HG03095 (cell line): ENCODE results near the gene RNF213.
"Not testable (repeated sequence)": the region's sequence is repeated elsewhere in the genome, so short reads cannot be mapped to it uniquely, and the experiment has no call there.

Experiments
- ATAC-seq: cut with Tn5 transposase; IDR thresholded peaks from one replicate; pipeline ENCODE4 v1.9.1; 2021; ENCODE audit warnings: moderate library complexity; ENCODE audit not compliant: unreplicated experiment

The RNF213 gene

GRCh38 chr17:80385046-80385445, 124.4 kb downstream of the RNF213 start:
- ATAC-seq: no peak

GRCh38 chr17:80386341-80386740, 125.7 kb downstream of the RNF213 start:
- no peak for ATAC-seq

DNA sequence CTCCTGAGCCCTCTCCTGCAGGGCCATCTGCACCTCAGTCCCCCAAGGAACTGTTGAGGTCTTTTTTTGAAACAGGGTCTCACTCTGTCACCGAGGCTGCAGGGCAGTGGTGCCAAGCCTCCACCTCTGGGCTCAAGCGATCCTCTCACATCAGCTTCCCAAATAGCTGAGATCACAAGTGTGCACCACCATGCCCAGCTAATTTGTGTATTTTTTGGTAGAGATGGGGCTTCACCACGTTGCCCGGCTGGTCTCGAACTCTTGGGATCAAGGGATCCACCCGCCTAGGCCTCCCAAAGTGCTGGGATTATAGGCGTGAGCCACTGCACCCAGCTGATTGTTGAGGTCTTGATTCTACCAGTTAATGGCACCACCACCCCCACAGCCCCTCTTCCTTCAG, 126.4 kb downstream of the RNF213 start:
- no peak for ATAC-seq

GRCh38 chr17:80388175-80388574, 127.5 kb downstream of the RNF213 start:
- no peak for ATAC-seq

GRCh38 chr17:80388601-80389000, 127.9 kb downstream of the RNF213 start:
- no peak for ATAC-seq

DNA sequence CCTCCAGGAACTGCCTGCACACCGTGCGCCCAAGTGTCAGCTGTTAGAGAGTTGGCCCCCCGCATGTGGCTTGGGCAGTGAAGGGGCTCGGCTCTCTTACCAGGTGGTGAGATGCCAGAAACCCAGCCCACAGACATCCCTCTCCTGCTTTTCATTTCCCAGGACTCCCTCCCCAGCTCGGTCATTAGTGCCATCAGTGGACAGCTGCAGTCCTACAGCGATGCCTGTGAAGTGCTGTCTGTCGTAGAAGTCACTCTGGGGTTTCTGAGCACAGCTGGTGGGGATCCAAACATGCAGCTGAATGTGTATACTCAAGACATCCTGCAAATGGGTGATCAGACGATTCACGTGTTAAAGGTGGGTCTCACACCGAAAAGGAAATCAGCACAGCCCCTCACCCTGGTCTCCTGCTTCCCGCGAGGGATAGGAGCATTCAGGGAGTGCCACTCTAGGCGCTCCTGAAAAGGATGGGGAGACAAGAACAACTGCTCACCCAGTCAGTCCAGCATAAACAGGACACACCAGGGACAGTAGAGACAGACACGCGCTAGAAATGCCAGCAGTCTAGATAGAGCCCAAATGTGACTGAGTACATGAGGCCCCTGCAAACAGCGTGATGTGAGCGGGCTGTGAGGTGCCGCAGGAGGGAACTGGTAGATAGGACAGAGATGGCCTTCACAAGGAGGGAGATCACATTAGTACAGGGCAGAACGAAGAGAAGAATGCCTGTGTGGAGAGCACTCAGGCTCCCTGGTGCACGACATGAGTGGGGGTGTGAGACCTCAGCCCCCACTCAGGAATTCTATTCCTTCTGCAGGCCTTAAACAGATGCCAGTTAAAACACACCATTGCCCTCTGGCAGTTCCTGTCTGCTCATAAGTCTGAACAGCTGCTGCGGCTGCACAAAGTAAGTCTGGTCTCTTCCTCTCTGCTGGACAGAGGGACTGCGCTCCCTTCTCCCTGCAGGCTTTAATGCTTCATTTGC, 128.7 kb downstream of the RNF213 start:
- ATAC-seq: no peak

GRCh38 chr17:80393241-80393890, 132.7 kb downstream of the RNF213 start:
- ATAC-seq: no peak

- ATAC-seq: no peak
Measured at GRCh38 chr17:80393961-80394360, 133.3 kb downstream of the RNF213 start.

DNA sequence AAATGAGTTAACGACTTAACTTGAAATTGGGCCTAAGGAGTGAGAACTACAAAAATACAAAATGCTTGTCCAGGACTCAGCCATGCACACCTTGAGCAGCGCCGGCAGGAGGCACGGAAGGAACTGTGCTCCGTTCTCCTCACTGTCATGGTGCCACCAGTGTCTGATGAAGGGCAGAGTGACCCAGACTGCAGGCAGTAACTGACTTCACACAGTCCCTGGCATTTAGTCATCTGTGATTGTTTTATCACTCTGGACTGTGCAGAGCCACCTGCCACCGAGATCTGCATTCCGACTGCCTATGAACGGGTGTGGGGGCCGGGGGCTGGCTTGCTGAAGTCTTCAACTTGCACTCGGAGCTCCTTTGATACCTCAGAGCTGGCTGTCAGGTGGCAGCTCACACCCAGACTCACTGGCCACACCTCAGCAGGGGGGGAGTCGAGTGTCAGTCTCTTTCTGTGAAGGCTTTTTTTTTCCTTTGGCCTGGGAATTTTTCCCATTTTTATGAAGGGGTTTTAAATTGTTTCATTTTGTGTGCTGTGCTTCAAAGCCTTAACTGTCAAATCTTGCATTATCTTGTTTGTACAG, 134.1 kb downstream of the RNF213 start:
- ATAC-seq: no peak

DNA sequence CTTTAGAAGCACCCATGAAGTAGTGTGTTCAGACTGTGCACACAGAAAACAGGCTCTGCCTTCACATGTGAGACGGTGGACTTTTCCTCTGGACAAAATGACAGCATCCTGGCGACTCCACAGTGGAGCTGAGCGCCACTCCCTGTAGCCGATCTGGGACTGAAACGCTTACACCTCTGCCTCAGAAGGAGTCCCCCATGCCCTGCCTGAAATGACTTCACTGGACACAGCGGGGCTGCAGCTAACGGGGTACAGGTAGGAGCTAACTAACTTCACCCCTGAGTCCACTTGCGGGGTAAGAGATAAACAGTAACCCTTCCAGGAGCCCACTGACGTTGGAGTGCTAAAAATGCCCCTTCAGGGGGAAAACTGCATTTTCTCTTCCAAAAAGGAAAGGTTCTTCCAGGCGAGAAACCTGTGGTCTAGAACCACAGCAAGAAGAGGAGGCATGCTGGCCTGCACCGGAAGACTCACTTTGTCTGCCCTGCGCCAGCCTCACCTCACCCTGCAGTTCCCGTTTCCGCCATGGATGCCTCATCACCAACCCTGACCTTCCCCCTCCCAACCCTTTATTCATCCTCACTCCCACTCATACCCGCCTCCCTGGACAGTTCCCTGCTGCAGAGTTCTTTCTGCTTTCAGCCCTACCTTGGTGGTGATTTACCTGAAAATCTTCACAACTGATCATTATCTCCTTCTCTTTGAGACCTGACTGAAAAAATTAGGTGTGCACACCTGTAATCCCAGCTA, 134.9 kb downstream of the RNF213 start:
- no peak for ATAC-seq

DNA sequence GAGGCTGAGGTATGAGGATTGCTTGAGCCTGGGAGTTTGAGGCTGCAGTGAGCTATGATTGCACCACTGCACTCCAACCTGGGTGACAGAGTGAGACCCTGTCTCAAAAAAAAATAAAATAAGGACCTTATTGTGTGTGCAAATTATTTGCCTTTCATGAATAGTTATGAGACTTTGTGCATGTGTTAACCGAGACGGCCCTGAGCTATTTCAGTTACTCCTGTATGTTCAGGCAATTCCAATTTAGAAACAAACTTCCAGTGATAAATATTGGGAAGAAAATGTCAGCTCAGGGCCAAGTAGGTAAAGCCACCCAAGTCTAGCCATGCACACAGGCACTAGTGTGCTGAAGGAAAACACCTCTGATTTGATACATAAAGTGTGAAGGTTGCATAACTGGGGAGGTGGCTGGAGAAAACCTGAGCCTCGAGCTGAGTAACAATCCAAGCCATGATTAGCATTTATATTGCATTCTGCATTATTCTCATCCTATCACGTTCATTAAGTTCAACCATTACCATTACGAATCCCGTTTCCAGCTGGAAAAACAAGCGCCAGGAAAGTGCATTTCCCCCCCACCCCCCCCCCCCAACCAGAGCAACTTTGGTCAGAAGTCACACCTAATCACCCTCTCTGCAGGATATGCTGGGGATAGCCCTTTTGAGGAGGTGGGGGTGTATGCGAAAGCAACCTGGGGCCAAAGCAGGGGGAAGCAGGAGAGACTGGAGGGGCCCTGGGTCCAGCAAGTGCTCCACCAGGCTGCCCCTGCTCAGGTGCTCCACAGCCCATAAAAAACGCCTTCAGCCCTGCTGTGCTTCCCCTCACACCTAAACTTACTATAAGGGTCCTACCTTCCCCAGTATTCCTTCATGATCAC, 135.7 kb downstream of the RNF213 start:
- no peak for ATAC-seq

- no peak for ATAC-seq
Measured at GRCh38 chr17:80397034-80397387, 136.4 kb downstream of the RNF213 start.

GRCh38 chr17:80397686-80398085, 137.0 kb downstream of the RNF213 start:
- ATAC-seq: no peak

GRCh38 chr17:80401086-80401485, 140.4 kb downstream of the RNF213 start:
- not testable (repeated sequence) for ATAC-seq

DNA sequence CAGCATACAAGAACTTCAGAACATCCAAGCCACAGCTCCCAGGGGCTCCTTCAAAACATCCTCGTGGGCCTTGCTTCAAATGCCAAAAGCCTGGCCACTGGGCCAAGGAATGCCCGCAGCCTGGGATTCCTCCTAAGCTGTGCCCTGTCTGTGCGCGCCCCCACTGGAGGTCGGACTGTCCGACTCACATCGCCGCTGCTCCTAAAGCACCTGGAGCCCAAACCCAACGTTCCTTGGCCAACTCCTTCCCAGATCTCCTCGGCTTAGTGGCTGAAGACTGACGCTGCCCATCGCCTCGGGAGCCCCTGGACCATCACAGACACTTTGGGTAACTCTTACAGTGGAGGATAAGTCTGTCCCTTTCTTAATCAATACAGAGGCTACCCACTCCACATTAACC, 141.4 kb downstream of the RNF213 start:
- ATAC-seq: not testable (repeated sequence)

GRCh38 chr17:80402959-80403358, 142.3 kb downstream of the RNF213 start:
- ATAC-seq: no peak

GRCh38 chr17:80406146-80406545, 145.5 kb downstream of the RNF213 start:
- ATAC-seq: no peak

DNA sequence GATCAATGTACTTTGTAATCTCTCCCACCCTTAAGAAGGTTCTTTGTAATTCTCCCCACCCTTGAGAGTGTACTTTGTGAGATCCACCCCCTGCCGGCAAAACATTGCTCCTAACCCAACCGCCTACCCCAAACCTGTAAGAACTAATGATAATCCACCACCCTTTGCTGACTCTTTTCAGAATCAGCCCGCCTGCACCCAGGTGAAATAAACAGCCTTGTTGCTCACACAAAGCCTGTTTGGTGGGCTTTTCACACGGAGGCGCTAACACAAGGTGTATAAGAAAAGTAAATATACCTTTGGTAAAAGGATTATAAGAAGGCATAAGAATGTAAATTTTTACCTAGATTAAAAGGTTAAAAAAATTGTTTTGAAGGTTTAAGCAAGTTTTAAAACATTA, 147.3 kb downstream of the RNF213 start:
- not testable (repeated sequence) for ATAC-seq

DNA sequence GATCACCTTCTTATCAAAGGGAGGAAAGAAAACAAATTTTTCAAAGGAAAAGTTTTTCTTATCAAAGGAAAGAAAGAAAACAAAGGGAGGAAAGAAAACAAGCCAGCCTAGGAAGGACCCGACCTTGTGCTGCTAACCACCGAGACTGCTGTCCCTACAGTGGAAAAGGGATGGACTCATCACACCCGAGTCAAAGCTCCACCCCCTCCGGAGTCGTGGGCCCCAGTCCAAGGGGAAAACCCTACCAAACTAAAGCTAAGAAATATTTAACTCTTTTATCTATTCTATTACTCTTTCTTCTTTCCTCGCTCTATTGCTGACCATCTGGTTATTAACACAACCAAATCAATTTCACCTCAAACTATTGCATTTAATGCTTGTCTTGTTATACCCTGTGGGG, 148.2 kb downstream of the RNF213 start:
- no peak for ATAC-seq

- no peak for ATAC-seq
Measured at GRCh38 chr17:80409626-80410025, 149.0 kb downstream of the RNF213 start.
